Adrenal gland (tissue), 12 donors: ENCODE measurements around the gene ABHD15. TPM values are rescaled to one million over a fixed set of nuclear protein-coding genes. Genes with fewer than 3 reads are reported as not detected.

Experiments used
- DNase-seq, 7 donors: peaks; one replicate each; pipeline ENCODE4 v3.0.0-alpha.2; 2019 to 2020
- H3K27ac ChIP-seq, 5 donors: fragments of 200-600 bp; sonication (generic) in 4 of 5; 1 replicate in 3 of 5; 2 replicates in 2 of 5; pipeline versions ENCODE4 v1.5.1 to v1.8.0; 2016 to 2020; ENCODE audit warnings: mild to moderate bottlenecking in 1 of 5
- H3K27me3 ChIP-seq: fragments of 200-600 bp; 2 replicates; pipeline ENCODE4 v1.8.0; 2021
- H3K36me3 ChIP-seq, 2 donors: fragments of 200-600 bp; replicated peaks in 1 of 2; 1 replicate in 1 of 2; 2 replicates in 1 of 2; pipeline versions ENCODE4 v1.5.1 to v1.8.0; 2018 to 2022
- H3K4me1 ChIP-seq, 2 donors: fragments of 200-600 bp; replicated peaks in 1 of 2; 1 replicate in 1 of 2; 2 replicates in 1 of 2; pipeline versions ENCODE4 v1.5.1 to v1.8.0; 2018 to 2021
- H3K4me3 ChIP-seq, 4 donors: fragments of 200-600 bp; sonication (generic) in 3 of 4; one replicate each; pipeline ENCODE4 v1.5.1; 2016 to 2018
- H3K9me3 ChIP-seq, 3 donors: fragments of 200-600 bp; sonication (generic) in 1 of 3; replicated peaks in 1 of 3; 1 replicate in 2 of 3; 2 replicates in 1 of 3; pipeline versions ENCODE4 v1.5.1 to v1.8.0; 2016 to 2021
- CTCF ChIP-seq, 6 experiments: fragments of 450-650 bp in 4 of 6; fragments of 200-600 bp in 2 of 6; sonication (generic) in 1 of 6; IDR thresholded peaks; 1 replicate in 5 of 6; 2 replicates in 1 of 6; pipeline versions ENCODE4 v1.5.1 to v1.8.0; 2016 to 2021; ENCODE audit warnings: antibody characterized with exemption in 6 of 6, mild to moderate bottlenecking in 2 of 6, moderate library complexity in 1 of 6
- POLR2A ChIP-seq, 2 donors: fragments of 450-650 bp; IDR thresholded peaks; one replicate each; pipeline ENCODE4 v1.6.1; 2017; ENCODE audit warnings: antibody characterized with exemption in 2 of 2, mild to moderate bottlenecking in 2 of 2, moderate library complexity in 1 of 2
- WGBS, 4 donors: extraction: QIAGEN DNeasy Blood & Tissue Kit in 2 of 4; methylation state at CpG; one replicate each; pipeline versions ENCODE4 v1.1.5 to v1.1.7; 2013 to 2017; 5-methylcytosine and 5-hydroxymethylcytosine counted together
- intact Hi-C, 2 donors: fragments of 100-400 bp; cut with DNase I; formaldehyde crosslinking; loops; one replicate each; pipeline versions ENCODE4 v1.14.1 to v1.15.0; 2022 to 2023
- polyA plus RNA-seq, 3 donors: library from polyadenylated mRNA; stranded (reverse); fragments of 200-250 nt in 2 of 3; fragments of 350-450 nt in 1 of 3; fragmentation: Illumina TruSeq in 1 of 3; extraction: RNeasy Lipid Tissue Mini Kit (QIAGEN cat#74804) in 1 of 3; gene quantifications; one replicate each; pipeline ENCODE4 v1.2.3, GENCODE V29; 2013 to 2014
- total RNA-seq, 9 donors: library from RNA; depleted of rRNA in 4 of 9; stranded (reverse); fragments of >200 nt in 4 of 9; fragments of 120-200 nt in 1 of 9; fragmentation: NEBNext Ultra II Directional in 1 of 9; extraction: Animal tissue kit (Norgen Biotek cat#: 25700) in 1 of 9; gene quantifications; one replicate each; pipeline versions ENCODE4 v1.1.0 to v1.2.4, GENCODE V29; 2013 to 2023
- donor health status: healthy with polysubstance abuse.
- donor health status: Bipolar disorder and iron deficiency.
- donor health status: DM: yes; HTN: yes; CAD: no.
- donor health status: DM: no; HTN: no; CAD: no.
- donor health status: DM: no; HTN: no; CAD: no.
- donor health status: DM: yes; HTN: yes; CAD: no.

ABHD15 gene
- total and polyA plus RNA-seq, 12 donors: 2.9 to 11.1 (median 6.2) TPM

- TF ChIP-seq POLR2A (IDR thresholded peaks at IDR 0.05) (no peak), CTCF (IDR thresholded peaks at IDR 0.05) (peak in 2 of 6 experiments; percentile 6 to 9)
- DNase-seq: peak in 4 of 7 donors; percentile 40 to 49 (median 43)
- Histone ChIP-seq H3K27ac (peak overlapping the region in 4 of 5 donors; percentile 60 to 89 (median 66)), H3K4me1 (peaks cover 44 to 53% of the 10 kb centered on the region in 2 donors), H3K4me3 (peak overlapping the region; percentile 34 to 87 (median 69)), H3K9me3 (no peaks in the 10 kb centered on the region), H3K36me3 (no peaks in the 10 kb centered on the region), H3K27me3 (no peaks in the 10 kb centered on the region)
- 0 to 1% (median 0%) methylated on average over 20 to 72 of the region's 72 CpGs for WGBS, 4 donors
- intact Hi-C loops: no loop called here
Observed at GRCh38 chr17:29588562-29589411, 21.9 kb upstream of the ABHD15 start.

GRCh38 chr17:29588017-29588561, 21.3 kb upstream of the ABHD15 start:
- Histone ChIP-seq H3K27me3 (no peaks in the 10 kb centered on the region), H3K4me3 (peak overlapping the region in 2 of 4 donors; percentile 80 to 87), H3K36me3 (peaks cover 0 to 2% of the 10 kb centered on the region in 2 donors), H3K27ac (peak overlapping the region in 4 of 5 donors; percentile 60 to 89 (median 66)), H3K4me1 (peaks cover 41 to 50% of the 10 kb centered on the region in 2 donors), H3K9me3 (no peaks in the 10 kb centered on the region)
- TF ChIP-seq POLR2A (IDR thresholded peaks at IDR 0.05): no peak
- TF ChIP-seq CTCF (IDR thresholded peaks at IDR 0.05): no peak
- intact Hi-C loops: no loop called here
- peak in 1 of 7 donors; percentile 18 for DNase-seq
- 33 to 44% (median 36%) methylated on average over 4 to 8 of the region's 8 CpGs for WGBS, 4 donors

- intact Hi-C loops: no loop called here
- Histone ChIP-seq H3K27ac (peak overlapping the region in 1 of 5 donors; percentile 89), H3K27me3 (no peaks in the 10 kb centered on the region), H3K36me3 (peaks cover 0 to 7% of the 10 kb centered on the region in 2 donors), H3K9me3 (no peaks in the 10 kb centered on the region), H3K4me3 (peak overlapping the region in 1 of 4 donors; percentile 87), H3K4me1 (peaks cover 38 to 47% of the 10 kb centered on the region in 2 donors)
- peak in 2 of 7 donors; percentile 18 to 20 for DNase-seq
- TF ChIP-seq POLR2A (IDR thresholded peaks at IDR 0.05) (no peak), CTCF (IDR thresholded peaks at IDR 0.05) (no peak)
- WGBS, 4 donors: 82 to 88% (median 88%) methylated on average over 4 to 6 of the region's 6 CpGs
Observed at GRCh38 chr17:29587591-29587990, 20.8 kb upstream of the ABHD15 start.

GRCh38 chr17:29586676-29587469, 20.0 kb upstream of the ABHD15 start:
- no peak for TF ChIP-seq POLR2A (IDR thresholded peaks at IDR 0.05)
- no peak for TF ChIP-seq CTCF (IDR thresholded peaks at IDR 0.05)
- no peak overlapping the region for H3K4me3 ChIP-seq
- 68 to 76% (median 74%) methylated on average over 6 to 9 of the region's 9 CpGs for WGBS, 4 donors
- peak in 1 of 7 donors; percentile 19 for DNase-seq
- H3K27me3 ChIP-seq: no peaks in the 10 kb centered on the region
- H3K4me1 ChIP-seq: peaks cover 31 to 40% of the 10 kb centered on the region in 2 donors
- H3K36me3 ChIP-seq: peaks cover 0 to 14% of the 10 kb centered on the region in 2 donors
- intact Hi-C loops: no loop called here
- no peaks in the 10 kb centered on the region for H3K9me3 ChIP-seq
- H3K27ac ChIP-seq: peak overlapping the region in 2 of 5 donors; percentile 5 to 52
